HG02970 (cell line): ENCODE measurements around the gene GPRIN3.
A peak's percentile ranks its signal among the peaks of the same experiment; 100 is the strongest.

Experiments
- ATAC-seq: cut with Tn5 transposase; IDR thresholded peaks from one replicate; pipeline ENCODE4 v1.9.1; 2021; ENCODE audit warnings: mild to moderate bottlenecking, moderate library complexity, moderate number of reproducible peaks; ENCODE audit not compliant: unreplicated experiment, low FRiP score

The GPRIN3 gene

DNA sequence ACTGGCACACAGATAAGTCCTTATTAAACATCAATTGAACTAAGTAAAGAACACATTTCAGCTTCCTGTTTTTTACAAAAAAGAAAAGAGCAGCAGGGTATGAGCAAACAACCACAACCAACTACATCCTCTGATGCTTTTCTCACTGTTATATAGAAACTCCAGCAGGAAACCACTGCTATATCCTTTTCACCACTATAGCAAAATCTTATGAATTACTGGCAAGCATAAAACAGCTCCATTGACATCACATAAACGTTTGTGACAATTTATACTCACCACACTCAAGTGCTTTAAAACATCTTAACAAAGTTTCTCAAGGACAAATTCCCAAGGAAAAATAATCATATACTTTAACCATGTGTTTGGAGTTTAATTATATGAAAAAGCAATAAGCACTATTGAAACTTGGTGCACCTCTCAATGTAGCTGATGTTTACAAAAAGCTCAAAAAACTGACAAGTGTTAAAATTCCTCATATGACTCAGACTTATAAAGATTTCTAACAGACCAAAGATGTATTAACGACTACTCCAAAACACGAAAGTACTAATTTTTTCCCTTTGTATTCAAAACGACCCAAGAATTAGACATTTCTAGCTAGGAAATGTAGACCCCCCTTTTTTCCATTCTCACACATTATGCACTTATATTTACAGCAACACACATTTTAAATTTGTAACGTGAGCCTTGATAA is 12.9 kb downstream of the GPRIN3 start:
- peak; percentile 79 for ATAC-seq

DNA sequence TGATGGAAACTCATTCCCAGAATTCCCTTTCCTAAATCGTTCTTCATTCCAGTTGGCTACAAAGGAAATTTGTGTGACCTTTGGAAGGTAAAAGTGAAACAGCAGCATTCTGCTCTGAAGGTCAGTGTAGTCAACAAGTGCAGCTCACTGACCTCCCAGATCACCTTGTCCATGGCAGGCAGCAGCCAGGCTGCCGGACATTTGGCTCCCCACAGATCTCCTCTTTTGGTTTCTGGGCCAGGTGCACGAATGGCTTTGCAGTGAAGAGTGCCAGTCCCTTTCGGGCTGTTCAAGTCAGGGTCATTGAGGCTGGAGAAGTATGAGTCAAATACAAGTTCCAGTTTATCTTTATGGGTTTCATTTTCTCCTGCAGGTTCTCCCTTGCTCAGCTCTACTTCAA is 14.3 kb downstream of the GPRIN3 start:
- no peak for ATAC-seq

DNA sequence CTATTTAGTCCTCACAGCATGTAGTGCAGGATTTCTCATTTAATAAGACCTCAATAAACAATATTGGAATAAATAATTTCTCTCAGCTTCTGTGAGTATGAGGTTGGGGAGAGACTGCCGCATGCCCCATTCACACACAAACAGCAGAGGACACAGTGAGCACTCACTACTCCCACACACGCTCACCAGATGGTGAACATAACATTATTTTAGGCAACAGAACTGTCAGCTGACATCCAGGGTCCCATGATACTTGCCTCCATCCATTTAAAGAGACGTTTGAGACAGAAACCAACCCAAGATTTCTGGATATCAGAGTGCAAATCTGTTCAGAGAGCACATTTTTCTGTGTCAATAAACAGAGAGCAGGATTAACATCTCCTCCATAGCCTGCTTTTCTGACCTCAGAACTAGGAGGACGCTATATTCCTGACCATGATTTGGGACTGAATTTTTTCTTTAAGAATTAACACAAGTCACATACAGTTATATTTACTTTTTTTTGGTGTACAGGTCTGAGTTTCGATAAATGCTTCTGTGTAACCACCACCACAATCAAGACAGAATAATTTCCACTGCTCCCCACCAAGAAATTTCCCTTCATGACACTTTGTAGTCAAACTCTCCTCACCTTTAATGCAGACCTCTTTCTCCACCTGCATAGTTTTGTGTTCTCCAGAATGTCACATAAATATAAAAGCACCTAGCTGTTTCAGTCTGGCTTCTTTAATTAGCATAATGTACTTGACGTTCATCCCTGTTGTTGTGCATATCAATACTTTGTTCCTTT is 16.7 kb downstream of the GPRIN3 start:
- no peak for ATAC-seq

DNA sequence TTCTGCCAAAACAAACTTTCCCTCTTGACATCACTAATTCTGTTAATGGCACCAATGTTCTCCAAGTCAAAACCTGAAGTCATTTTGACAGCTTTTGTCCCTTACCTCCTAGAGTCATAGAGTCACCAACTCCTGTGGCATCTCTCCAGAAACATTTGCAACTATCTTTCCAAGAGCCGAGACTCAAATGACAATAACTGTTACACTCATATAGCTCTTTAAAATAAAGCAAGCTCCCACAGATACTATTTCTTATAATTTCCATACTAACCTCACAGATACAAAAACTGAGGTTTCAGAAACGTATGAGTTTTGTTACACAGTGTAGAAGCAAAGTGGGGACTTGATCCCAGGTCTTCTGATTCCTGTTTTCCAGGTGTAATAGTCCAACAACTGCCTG is 18.3 kb downstream of the GPRIN3 start:
- ATAC-seq, result no peak

DNA sequence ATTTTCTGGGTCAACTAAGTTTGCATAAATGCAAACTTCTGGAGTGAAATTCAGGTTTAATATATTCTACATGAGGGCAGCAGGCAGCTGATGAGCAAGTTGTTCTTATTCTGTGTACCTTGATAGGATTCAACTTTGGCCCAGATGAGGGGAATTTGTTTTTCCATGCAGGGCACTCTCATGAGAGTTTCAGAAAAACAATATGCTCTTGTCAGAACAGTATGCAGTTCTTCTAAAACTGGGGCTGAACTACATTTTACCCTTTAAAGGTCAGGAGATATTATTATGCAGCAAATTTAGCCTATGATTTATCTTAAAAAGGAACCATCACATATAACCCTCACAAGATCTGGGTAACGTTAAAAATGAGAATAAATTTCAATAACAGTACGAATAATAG is 19.2 kb downstream of the GPRIN3 start:
- no peak for ATAC-seq

DNA sequence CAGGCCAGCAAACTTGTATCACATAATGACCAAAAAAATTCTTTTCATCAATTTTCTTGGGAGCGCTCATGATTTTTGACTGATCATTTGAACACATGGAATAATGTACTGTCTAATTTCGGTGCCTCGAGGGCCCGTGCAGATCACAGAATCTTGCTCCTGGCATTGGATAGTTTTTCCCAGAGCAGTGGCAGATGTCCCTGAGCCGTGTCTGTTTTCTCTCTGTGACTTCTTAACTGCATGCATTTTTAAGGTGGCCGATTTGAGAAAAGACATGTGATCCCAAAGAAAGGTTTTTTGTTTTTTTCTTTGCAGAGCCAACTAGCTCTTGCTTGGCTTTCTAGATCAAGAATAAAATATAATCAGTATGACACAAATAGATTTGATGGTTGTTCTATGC is 19.7 kb downstream of the GPRIN3 start:
- no peak for ATAC-seq

DNA sequence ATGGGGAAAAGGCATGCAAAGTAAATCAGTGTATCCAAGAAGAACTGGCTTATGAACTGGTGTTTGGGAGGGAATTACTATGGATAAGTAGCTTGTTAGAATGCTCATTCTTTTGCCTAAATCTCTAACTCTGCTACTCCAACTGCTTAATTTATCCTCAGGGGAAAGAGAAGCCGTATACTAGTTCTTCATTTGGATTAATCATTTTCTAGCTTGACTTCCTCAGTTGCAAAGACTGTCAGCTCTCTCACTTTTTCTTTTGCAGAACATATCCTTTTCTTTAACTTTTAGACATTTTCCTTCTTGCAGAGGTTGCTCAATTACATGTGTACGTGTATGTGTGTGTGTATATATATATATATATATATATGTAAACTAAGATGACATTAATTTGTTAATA is 21.9 kb downstream of the GPRIN3 start:
- peak; percentile 58 for ATAC-seq

DNA sequence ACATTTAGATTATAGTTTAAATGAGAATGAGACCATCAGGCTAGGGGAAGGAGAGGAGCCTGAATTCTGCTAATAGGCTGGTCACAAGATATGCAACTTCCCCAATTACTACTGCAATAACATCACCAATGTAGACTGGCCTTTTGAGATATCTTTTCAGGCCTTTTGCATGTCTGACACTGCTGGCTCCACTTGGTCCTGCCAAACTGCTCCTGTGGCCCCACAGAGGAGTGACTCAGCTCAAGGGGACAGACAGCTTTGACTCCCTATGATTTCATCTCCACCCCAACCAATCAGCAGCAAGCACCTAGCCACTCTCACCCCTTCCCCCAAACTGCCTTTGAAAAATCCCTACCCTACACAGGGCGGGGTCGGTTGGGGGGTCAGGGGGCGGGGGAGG is 22.8 kb downstream of the GPRIN3 start:
- no peak for ATAC-seq

DNA sequence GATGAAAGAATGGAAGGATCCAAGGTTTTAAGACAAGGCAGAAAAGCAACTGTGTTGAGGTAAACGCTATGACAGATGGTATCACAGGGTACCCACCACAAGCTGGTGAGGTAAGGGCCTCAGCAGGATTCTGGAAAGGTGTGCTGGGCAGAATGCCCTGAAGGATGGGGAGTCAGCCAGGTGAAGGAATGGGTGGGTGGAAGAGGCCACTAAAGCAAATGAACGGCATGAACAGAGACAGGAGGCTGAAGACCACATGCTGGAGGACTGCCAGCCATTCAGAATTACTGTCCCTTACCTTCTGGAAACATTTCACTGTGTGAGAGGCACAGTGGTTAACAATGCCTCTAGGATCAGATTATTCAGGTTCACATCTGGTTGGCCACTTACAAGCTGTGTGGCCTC is 23.6 kb downstream of the GPRIN3 start:
- ATAC-seq, result no peak

DNA sequence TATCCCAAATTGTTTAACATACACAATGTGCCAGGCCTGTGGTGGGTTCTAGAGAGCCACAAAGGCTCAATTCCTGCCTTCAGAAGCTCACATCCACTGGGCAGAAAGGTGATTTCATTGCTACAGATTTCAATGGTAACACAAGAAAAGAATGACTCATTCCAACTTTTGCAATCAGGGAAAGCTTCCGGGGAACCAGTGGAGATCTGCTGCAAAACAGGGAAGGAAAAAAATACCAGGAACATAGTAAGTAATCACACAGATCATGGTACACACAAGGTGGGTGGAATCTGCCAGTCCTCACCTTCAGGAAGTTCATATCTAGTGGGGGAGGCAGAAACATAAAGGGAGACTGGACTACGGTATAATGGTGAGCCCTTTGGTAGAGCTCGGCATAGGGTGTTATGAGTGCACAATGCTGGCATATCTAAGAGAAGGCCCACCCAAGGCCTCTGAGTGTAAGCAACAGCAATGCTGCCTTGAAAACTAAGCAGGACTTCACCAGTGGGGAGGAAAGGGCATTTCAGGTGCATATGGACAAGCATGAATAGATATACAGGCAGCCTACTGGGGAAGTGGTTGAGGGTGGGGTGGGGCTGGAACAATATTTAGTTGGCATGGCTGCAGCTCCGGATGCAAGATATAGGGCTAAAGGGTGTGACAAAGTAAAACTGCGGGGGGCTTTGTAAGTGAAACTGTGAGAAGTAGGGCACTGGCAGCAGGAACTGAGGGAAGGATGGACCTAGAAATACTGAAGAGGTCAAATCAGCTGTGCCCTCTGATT is 24.2 kb downstream of the GPRIN3 start:
- no peak for ATAC-seq

DNA sequence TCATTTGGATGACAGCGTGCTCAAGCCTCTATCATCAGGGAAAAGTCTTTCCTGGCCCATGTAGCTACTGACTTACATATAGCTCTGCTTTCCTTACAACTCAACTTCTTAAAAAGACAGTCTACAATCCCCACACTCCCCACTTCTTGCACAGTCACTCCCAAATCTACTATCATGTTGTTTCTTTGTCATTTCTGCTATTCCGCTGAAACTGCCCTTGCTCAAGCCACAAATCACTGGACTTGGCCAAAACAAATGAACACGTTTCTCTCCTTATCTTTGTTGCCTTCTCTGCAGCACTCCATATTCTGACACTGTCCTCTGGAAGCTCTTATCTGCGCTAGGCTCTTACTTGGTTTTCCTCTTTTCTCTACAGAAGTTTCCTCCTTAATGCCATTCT is 28.2 kb downstream of the GPRIN3 start:
- ATAC-seq, result no peak

DNA sequence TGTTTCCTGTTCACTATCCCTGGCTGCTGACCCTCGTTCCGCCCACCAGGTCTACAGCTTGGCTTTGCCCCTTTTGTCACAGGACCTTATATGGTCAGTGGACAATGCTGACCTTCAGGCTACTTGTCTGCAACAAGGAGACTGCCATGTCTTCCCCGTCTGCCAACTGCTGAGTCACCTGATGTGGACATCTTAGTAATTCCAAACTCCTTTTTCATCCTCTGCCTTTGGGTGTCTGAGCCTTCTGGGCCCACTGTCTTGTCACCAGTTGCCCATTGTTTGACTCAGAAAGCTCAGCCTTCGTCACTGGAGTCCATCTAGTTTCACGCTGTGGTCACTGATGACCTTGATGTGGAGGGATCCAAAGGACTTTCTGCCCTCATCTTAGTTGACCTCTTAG is 30.2 kb downstream of the GPRIN3 start:
- ATAC-seq, result no peak

DNA sequence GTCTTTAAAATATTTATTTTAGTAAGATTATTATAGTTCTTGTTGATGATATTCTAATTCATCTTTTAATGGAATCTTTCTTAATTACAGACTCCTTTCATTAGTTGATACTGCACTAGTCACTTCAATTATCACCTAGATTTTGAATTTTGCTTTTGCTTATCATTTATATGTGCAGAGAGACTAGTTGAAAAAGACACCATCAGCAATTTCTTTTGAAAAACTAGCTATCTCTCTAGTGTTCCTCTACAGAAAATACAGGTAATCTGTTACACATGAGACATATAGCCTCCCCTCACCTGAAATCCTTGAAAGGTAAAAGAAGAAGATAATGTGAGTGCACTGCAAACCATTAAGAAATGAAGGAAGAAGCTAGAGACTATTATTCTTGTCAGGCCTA is 31.3 kb downstream of the GPRIN3 start:
- no peak for ATAC-seq

DNA sequence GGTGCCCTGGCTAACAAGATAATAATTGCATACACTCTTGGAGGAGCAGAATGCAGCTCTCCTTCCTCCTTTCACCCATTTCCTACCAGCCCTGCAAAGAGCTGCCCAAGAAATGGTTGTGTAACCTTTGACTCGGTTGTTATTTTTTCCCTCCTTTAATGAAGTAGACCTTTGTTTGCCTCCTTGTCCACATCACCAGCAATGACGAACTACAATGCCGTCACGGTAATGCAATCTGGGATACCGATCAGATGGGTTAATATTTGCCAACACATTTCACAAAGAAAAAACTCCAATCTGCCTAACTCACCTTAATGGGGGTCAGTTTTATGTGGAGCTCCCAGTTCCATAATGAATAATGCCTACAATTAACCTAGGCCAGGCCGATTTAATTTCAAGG is 32.0 kb downstream of the GPRIN3 start:
- no peak for ATAC-seq

DNA sequence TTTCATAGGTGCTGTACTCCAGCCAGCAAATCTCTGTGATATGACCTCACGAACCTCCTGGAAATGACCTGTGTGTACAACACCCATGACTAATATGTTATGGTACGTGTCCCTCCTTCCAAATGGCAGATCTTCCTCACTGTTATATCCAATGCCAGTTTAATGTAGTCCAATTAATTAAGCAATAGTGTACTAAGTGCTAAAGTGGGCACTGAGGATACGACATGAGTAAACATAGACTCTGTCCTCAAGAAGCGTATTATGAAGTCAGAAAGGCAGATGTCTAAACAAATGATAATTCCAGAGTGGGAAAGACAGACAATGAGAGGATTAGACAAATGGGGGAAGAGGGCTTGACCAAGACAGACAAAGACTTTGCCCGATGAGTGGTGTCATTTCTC is 33.9 kb downstream of the GPRIN3 start:
- ATAC-seq, result no peak

DNA sequence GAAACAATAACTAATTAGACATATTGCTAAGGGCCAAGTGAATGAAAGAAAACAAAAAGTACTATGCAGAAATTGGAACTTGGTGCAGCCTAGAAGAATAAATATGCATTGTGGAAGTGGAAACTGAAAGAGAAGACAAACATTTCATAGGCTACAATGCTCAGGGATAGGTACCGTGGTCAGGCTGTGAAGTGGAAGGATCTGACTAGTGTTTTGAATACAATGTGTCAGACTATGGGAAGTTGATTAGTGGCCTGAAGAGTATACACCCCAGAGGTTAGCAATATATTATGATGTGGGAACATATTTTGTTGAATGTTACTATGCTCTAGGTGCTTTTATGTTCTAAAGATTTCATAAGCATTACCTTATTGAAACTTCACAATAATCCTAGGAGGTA is 36.8 kb downstream of the GPRIN3 start:
- no peak for ATAC-seq

DNA sequence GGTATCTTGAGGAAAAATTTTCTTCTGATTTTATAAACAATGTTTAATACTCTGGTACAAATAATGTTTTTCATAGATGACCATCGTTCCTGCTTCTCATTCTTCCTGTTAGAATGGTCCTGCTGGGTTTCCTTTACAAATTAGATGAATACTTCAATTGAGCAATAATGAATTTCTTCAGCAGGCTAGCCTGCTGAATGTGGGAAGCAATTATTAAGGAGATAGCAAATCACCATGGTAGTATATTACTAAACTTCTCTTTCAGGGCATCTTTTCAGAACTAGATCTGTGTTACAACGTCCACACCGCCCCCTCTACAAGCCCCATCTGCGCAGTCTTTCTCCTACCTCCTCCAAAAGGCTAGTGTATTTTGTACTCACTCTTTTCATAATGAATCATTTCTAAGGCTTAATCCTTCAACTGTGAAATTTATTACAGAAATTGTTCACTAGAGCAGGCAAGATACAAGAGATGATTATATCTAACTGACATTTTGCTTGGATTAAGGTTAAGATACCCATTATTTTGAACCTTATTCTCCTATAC is 38.4 kb downstream of the GPRIN3 start:
- no peak for ATAC-seq

DNA sequence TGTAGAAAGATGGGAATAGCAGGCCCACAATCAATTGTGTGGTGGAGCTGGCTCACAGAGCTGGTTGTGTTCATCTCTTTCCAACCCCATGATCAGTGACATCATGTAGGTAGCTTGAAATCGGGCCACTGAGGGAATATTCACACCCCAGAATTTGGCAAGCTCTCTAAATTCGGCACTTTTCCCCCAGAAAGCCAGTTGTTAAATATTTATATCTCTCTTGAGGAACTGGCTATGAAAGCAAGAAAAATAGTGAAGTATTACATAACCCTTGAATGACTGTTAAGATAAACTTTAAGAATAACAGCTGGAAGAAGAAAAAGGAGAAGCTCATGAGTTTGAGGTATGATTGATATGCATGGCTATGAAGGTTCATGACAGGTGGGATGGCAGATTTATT is 38.9 kb downstream of the GPRIN3 start:
- no peak for ATAC-seq

DNA sequence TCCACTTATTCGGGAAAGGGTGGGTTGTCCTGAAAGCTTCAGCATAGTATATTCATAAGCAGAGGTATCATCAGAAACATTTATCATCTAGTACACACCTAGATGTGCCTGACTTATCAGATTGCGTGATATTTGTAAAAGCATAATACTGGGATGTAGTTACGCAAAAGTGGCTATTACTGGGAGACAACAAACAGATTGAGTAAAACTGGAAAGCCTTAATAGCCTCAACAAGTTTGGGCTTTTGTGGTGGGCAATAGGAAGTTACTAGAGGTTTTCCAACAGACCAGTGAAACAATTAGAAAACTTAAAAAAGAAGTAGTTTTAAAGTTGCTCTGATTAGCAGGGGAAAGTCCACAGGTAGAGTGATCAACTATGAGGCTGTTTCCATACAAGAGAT is 39.8 kb downstream of the GPRIN3 start:
- no peak for ATAC-seq

DNA sequence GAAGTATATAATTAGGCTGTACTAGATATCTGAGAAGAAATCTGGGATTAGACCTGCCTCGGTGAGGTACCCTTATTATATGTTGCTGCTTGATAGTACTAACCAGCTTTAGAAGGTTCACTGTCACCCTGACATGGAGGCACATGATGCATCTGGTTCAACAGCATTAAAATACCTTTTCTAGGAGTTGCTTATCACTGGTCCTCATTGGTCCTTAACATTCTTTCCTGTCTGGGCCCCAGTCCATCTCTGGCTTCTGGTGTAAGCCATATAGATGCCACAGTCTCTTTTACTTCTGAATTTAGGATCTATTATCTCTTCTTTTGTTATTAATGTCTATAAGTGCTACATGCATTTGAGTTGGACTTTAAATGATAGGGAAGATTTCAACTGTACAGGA is 40.2 kb downstream of the GPRIN3 start:
- ATAC-seq, result no peak

DNA sequence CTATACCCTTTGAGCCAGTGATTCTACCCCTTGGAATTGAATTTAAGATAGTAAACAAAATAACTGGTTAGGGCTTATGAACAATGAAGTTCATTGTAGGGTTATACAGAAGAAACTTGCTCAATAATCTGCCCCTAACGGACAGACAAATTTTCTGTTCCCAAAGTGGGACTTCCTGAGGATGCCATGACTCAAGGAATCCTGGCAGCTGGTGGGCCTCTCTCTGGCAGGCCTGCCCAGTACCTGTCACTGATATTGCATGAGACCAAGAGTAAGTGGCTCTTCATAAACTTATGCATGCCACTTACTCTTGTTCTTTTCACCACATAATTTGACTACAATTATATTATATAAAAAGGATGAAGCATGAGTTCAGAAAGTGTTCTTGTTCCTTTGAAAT is 41.5 kb downstream of the GPRIN3 start:
- no peak for ATAC-seq
